ENCODE measurements around the gene CXCL14.

The CXCL14 gene

GRCh38 chr5:135615171-135615570, 36.4 kb upstream of the CXCL14 start:
- TF ChIP-seq CTCF (IDR thresholded peaks at IDR 0.05; ENCODE audit: low read depth, low read length): no peak

GRCh38 chr5:135609981-135610380, 31.2 kb upstream of the CXCL14 start:
- no peak for TF ChIP-seq CTCF (IDR thresholded peaks at IDR 0.05; ENCODE audit: low read depth, low read length)
- DNase-seq (ENCODE audit: extremely low read depth, low read depth): no peak

More at GRCh38 chr5:135615171-135615570, 36.4 kb upstream of the CXCL14 start:
- no peak for DNase-seq (ENCODE audit: extremely low read depth, low read depth)

GRCh38 chr5:135608761-135609443, 30.1 kb upstream of the CXCL14 start:
- no peak for DNase-seq (ENCODE audit: extremely low read depth, low read depth)
- TF ChIP-seq CTCF (IDR thresholded peaks at IDR 0.05; ENCODE audit: low read depth, low read length): no peak

- no peak for DNase-seq (ENCODE audit: extremely low read depth, low read depth)
- TF ChIP-seq CTCF (IDR thresholded peaks at IDR 0.05; ENCODE audit: low read depth, low read length): no peak
Observed at GRCh38 chr5:135608361-135608760, 29.6 kb upstream of the CXCL14 start.

- no peak for DNase-seq (ENCODE audit: extremely low read depth, low read depth)
- TF ChIP-seq CTCF (IDR thresholded peaks at IDR 0.05; ENCODE audit: low read depth, low read length): no peak
Observed at GRCh38 chr5:135606431-135606830, 27.6 kb upstream of the CXCL14 start.

- DNase-seq (ENCODE audit: extremely low read depth, low read depth): no peak
- no peak for TF ChIP-seq CTCF (IDR thresholded peaks at IDR 0.05; ENCODE audit: low read depth, low read length)
Observed at GRCh38 chr5:135605221-135605620, 26.4 kb upstream of the CXCL14 start.

GRCh38 chr5:135604056-135604455, 25.3 kb upstream of the CXCL14 start:
- TF ChIP-seq CTCF (IDR thresholded peaks at IDR 0.05; ENCODE audit: low read depth, low read length): no peak
- no peak for DNase-seq (ENCODE audit: extremely low read depth, low read depth)

Data from AG09319 (cell line).